Neuronal stem cell (in vitro differentiated cells): Measurements from ENCODE around the gene ASPHD1.
"Not testable (repeated sequence)": the region's sequence is repeated elsewhere in the genome, so short reads cannot be mapped to it uniquely, and the experiment has no call there.

Experiments used
- DNase-seq: peaks from one replicate; pipeline ENCODE4 v3.0.0-alpha.2; 2013; ENCODE audit warnings: low spot score
- H2AFZ ChIP-seq: one replicate; pipeline ENCODE4 v1.6.1; 2013; ENCODE audit warnings: mild to moderate bottlenecking, low read length, inconsistent platforms
- H2AK5ac ChIP-seq: 2 replicates; pipeline ENCODE4 v1.6.1; 2013; ENCODE audit warnings: low read depth, mild to moderate bottlenecking, inconsistent platforms, low read length, moderate library complexity, mixed read lengths
- H2BK120ac ChIP-seq: 2 replicates; pipeline ENCODE4 v1.6.1; 2013; ENCODE audit warnings: low read depth, mild to moderate bottlenecking, inconsistent platforms, low read length, moderate library complexity, mixed read lengths
- H2BK12ac ChIP-seq: one replicate; pipeline ENCODE4 v1.6.1; 2013; ENCODE audit warnings: low read length, inconsistent platforms
- H2BK15ac ChIP-seq: 2 replicates; pipeline ENCODE4 v1.6.1; 2013; ENCODE audit warnings: mild to moderate bottlenecking, low read length, inconsistent platforms, mixed read lengths
- H2BK5ac ChIP-seq: one replicate; pipeline ENCODE4 v1.6.1; 2013; ENCODE audit warnings: inconsistent platforms, mild to moderate bottlenecking, low read length, moderate library complexity
- H3K14ac ChIP-seq: one replicate; pipeline ENCODE4 v1.6.1; 2013; ENCODE audit warnings: low read length, inconsistent platforms
- H3K18ac ChIP-seq: 2 replicates; pipeline ENCODE4 v1.6.1; 2013; ENCODE audit warnings: low read length, inconsistent platforms
- H3K23ac ChIP-seq: 2 replicates; pipeline ENCODE4 v1.6.1; 2013; ENCODE audit warnings: low read depth, mild to moderate bottlenecking, mixed read lengths, low read length, inconsistent platforms; ENCODE audit not compliant: poor library complexity
- H3K27ac ChIP-seq: replicated peaks from 3 replicates; pipeline ENCODE4 v1.5.1; 2013; ENCODE audit warnings: low read length, inconsistent platforms
- H3K27me3 ChIP-seq, 3 experiments: 2 replicates each; pipeline ENCODE4 v1.6.1; 2013; ENCODE audit warnings: low read length in 3 of 3, mild to moderate bottlenecking in 2 of 3, inconsistent platforms in 1 of 3, low read depth in 1 of 3, mixed read lengths in 1 of 3, moderate library complexity in 1 of 3; ENCODE audit not compliant: control insufficient read depth in 3 of 3, insufficient read depth in 3 of 3
- H3K36me3 ChIP-seq, 2 donors: replicated peaks in 1 of 2; 2 replicates each; pipeline ENCODE4 v1.6.1; 2013; ENCODE audit warnings: low read length in 2 of 2; ENCODE audit not compliant: control insufficient read depth in 2 of 2, insufficient read depth in 2 of 2
- H3K4ac ChIP-seq: 2 replicates; pipeline ENCODE4 v1.6.1; 2013; ENCODE audit warnings: inconsistent platforms, mild to moderate bottlenecking, low read length, moderate library complexity
- H3K4me1 ChIP-seq, 2 donors: 1 replicate in 1 of 2; 2 replicates in 1 of 2; pipeline ENCODE4 v1.6.1; 2013; ENCODE audit warnings: low read length in 2 of 2, low read depth in 1 of 2; ENCODE audit not compliant: control insufficient read depth in 2 of 2, insufficient read depth in 1 of 2
- H3K4me2 ChIP-seq: one replicate; pipeline ENCODE4 v1.6.1; 2013; ENCODE audit warnings: mild to moderate bottlenecking, low read length, inconsistent platforms; ENCODE audit not compliant: insufficient read depth, poor library complexity, severe bottlenecking
- H3K4me3 ChIP-seq, 2 donors: 2 replicates each; pipeline ENCODE4 v1.5.1; 2013; ENCODE audit warnings: low read length in 2 of 2, mild to moderate bottlenecking in 2 of 2, inconsistent platforms in 1 of 2, moderate library complexity in 1 of 2
- H3K79me1 ChIP-seq: one replicate; pipeline ENCODE4 v1.6.1; 2013; ENCODE audit warnings: low read depth, mild to moderate bottlenecking, inconsistent platforms, low read length, moderate library complexity
- H3K9ac ChIP-seq: one replicate; pipeline ENCODE4 v1.6.1; 2013; ENCODE audit warnings: mild to moderate bottlenecking, low read depth, low read length, inconsistent platforms; ENCODE audit not compliant: poor library complexity
- H3K9me3 ChIP-seq, 2 donors: replicated peaks in 1 of 2; 2 replicates each; pipeline versions ENCODE3 to v1.6.1; 2013; ENCODE audit warnings: low read length in 2 of 2, mild to moderate bottlenecking in 2 of 2, inconsistent platforms in 1 of 2, low read depth in 1 of 2, mixed read lengths in 1 of 2, moderate library complexity in 1 of 2; ENCODE audit not compliant: control insufficient read depth in 2 of 2, insufficient read depth in 1 of 2
- H4K8ac ChIP-seq: one replicate; pipeline ENCODE4 v1.6.1; 2013; ENCODE audit warnings: low read depth, mild to moderate bottlenecking, inconsistent platforms, low read length, moderate library complexity
- H4K91ac ChIP-seq: one replicate; pipeline ENCODE4 v1.6.1; 2013; ENCODE audit warnings: low read length, low read depth, mild to moderate bottlenecking, inconsistent platforms; ENCODE audit not compliant: poor library complexity
- WGBS, 2 donors: extraction: QIAGEN DNeasy Blood & Tissue Kit; methylation state at CpG; one replicate each; pipeline ENCODE4 v1.1.7; 2013; ENCODE audit warnings: missing lambda C conversion rate in 2 of 2, mixed read lengths in 1 of 2; ENCODE audit not compliant: insufficient read length in 2 of 2, insufficient replicate concordance in 1 of 2; ENCODE audit errors: extremely low coverage in 2 of 2; 5-methylcytosine and 5-hydroxymethylcytosine counted together

Gene ASPHD1

GRCh38 chr16:29878172-29878571 is 22.1 kb upstream of the ASPHD1 start:
- Histone ChIP-seq H3K4me1 (peaks cover 0 to 2% of the 10 kb centered on the region in 2 donors), H4K91ac (no peak overlapping the region), H3K14ac (no peak overlapping the region), H2BK12ac (no peak overlapping the region), H3K79me1 (no peaks in the 10 kb centered on the region), H3K4me2 (no peak overlapping the region), H3K9me3 (peaks cover 0 to 3% of the 10 kb centered on the region in 2 donors), H3K18ac (no peak overlapping the region), H3K9ac (no peak overlapping the region), H2BK5ac (no peak overlapping the region), H3K23ac (no peak overlapping the region), H2AFZ (no peak overlapping the region), H3K27ac (no peak overlapping the region), H2BK120ac (no peak overlapping the region), H2AK5ac (no peak overlapping the region), H3K36me3 (peaks cover 0 to 3% of the 10 kb centered on the region in 2 donors), H4K8ac (peak overlapping the region; percentile 92), H3K4ac (no peak overlapping the region), H3K4me3 (no peak overlapping the region), H2BK15ac (peak overlapping the region; percentile 23), H3K27me3 (peaks cover 6 to 20% (median 8%) of the 10 kb centered on the region in 3 experiments)
- DNase-seq = no peak
- no CpG with 5 or more reads among the region's 14 CpGs for WGBS, 2 donors

GRCh38 chr16:29881050-29881449 is 19.2 kb upstream of the ASPHD1 start:
- Histone ChIP-seq H3K14ac (no peak overlapping the region), H3K18ac (no peak overlapping the region), H3K27ac (no peak overlapping the region), H2AK5ac (no peak overlapping the region), H2BK15ac (no peak overlapping the region), H3K23ac (no peak overlapping the region), H3K4me2 (no peak overlapping the region), H3K9ac (no peak overlapping the region), H3K4me3 (no peak overlapping the region), H2AFZ (no peak overlapping the region), H2BK12ac (no peak overlapping the region), H4K8ac (no peak overlapping the region), H3K27me3 (peaks cover 6 to 16% (median 6%) of the 10 kb centered on the region in 3 experiments), H3K4ac (no peak overlapping the region), H3K9me3 (peaks cover 0 to 2% of the 10 kb centered on the region in 2 donors), H3K4me1 (peaks cover 0 to 2% of the 10 kb centered on the region in 2 donors), H3K79me1 (no peaks in the 10 kb centered on the region), H4K91ac (no peak overlapping the region), H2BK120ac (no peak overlapping the region), H3K36me3 (peaks cover 0 to 3% of the 10 kb centered on the region in 2 donors), H2BK5ac (no peak overlapping the region)
- no peak for DNase-seq
- WGBS, 2 donors = no CpG with 5 or more reads among the region's 3 CpGs

- no peak overlapping the region for H2BK120ac ChIP-seq
- H2AK5ac ChIP-seq = no peak overlapping the region
- no peak overlapping the region for H3K9ac ChIP-seq
- H3K27ac ChIP-seq = no peak overlapping the region
- no peak overlapping the region for H2BK5ac ChIP-seq
- no peak overlapping the region for H3K14ac ChIP-seq
- no peak overlapping the region for H2BK15ac ChIP-seq
- H2BK12ac ChIP-seq = no peak overlapping the region
- H4K8ac ChIP-seq = no peak overlapping the region
- no peak overlapping the region for H3K4me2 ChIP-seq
- no peak for DNase-seq
- H3K9me3 ChIP-seq = no peaks in the 10 kb centered on the region
- no CpG with 5 or more reads among the region's 6 CpGs for WGBS, 2 donors
- H3K36me3 ChIP-seq = peaks cover 0 to 3% of the 10 kb centered on the region in 2 donors
- no peak overlapping the region for H3K18ac ChIP-seq
- H3K23ac ChIP-seq = no peak overlapping the region
- no peak overlapping the region for H3K4ac ChIP-seq
- no peak overlapping the region for H2AFZ ChIP-seq
- H3K4me1 ChIP-seq = no peaks in the 10 kb centered on the region
- H3K27me3 ChIP-seq = no peaks in the 10 kb centered on the region
- no peak overlapping the region for H4K91ac ChIP-seq
- H3K79me1 ChIP-seq = peaks cover 1% of the 10 kb centered on the region
- no peak overlapping the region for H3K4me3 ChIP-seq
These were observed 16.3 kb upstream of the ASPHD1 start for GRCh38 chr16:29883987-29884386.

GRCh38 chr16:29889372-29889771 is 10.9 kb upstream of the ASPHD1 start:
- H2BK15ac ChIP-seq, H2AK5ac ChIP-seq, H3K4me1 ChIP-seq, H3K79me1 ChIP-seq, H2BK5ac ChIP-seq, H2BK12ac ChIP-seq, H3K36me3 ChIP-seq, H2BK120ac ChIP-seq, H3K18ac ChIP-seq, DNase-seq, H4K8ac ChIP-seq, H3K27ac ChIP-seq, H3K4me2 ChIP-seq, H4K91ac ChIP-seq, H3K4me3 ChIP-seq, H3K4ac ChIP-seq, H2AFZ ChIP-seq, H3K14ac ChIP-seq, H3K9me3 ChIP-seq, H3K9ac ChIP-seq, H3K23ac ChIP-seq, H3K27me3 ChIP-seq: not testable (repeated sequence)
- no CpG with 5 or more reads among the region's 3 CpGs for WGBS, 2 donors
